Breast epithelium (tissue), 4 donors: ENCODE data around the gene SERINC2. TPM values are rescaled to one million over a fixed set of nuclear protein-coding genes. Genes with fewer than 3 reads are reported as not detected.
"Not testable (repeated sequence)": the region's sequence is repeated elsewhere in the genome, so short reads cannot be mapped to it uniquely, and the experiment has no call there.

Source experiments
- DNase-seq, 2 donors: peaks; one replicate each; pipeline ENCODE4 v3.0.0-alpha.2; 2019; ENCODE audit warnings: low spot score in 2 of 2
- H3K27ac ChIP-seq, 2 donors: fragments of 200-600 bp; sonication (generic) in 1 of 2; one replicate each; pipeline ENCODE4 v1.5.1; 2016 to 2019; ENCODE audit warnings: mild to moderate bottlenecking in 1 of 2
- H3K27me3 ChIP-seq, 2 donors: fragments of 200-600 bp; sonication (generic) in 1 of 2; one replicate each; pipeline versions ENCODE4 v1.5.1 to v1.6.0; 2017 to 2019; ENCODE audit warnings: control low read depth in 1 of 2, mild to moderate bottlenecking in 1 of 2
- H3K36me3 ChIP-seq: fragments of 200-600 bp; one replicate; pipeline ENCODE4 v1.5.1; 2019
- H3K4me1 ChIP-seq, 2 donors: fragments of 200-600 bp; sonication (generic); one replicate each; pipeline ENCODE4 v1.5.1; 2016 to 2019; ENCODE audit warnings: control low read depth in 1 of 2
- H3K4me3 ChIP-seq, 3 donors: fragments of 200-600 bp; sonication (generic); 1 replicate in 2 of 3; 2 replicates in 1 of 3; pipeline ENCODE4 v1.5.1; 2016 to 2019; ENCODE audit warnings: mild to moderate bottlenecking in 3 of 3, moderate library complexity in 2 of 3
- H3K9me3 ChIP-seq, 2 donors: fragments of 200-600 bp; sonication (generic) in 1 of 2; one replicate each; pipeline ENCODE4 v1.5.1; 2016 to 2019; ENCODE audit warnings: control low read depth in 1 of 2
- POLR2A ChIP-seq: fragments of 450-650 bp; IDR thresholded peaks from one replicate; pipeline ENCODE4 v1.6.1; 2016; ENCODE audit warnings: antibody characterized with exemption, mild to moderate bottlenecking, moderate library complexity
- POLR2AphosphoS5 ChIP-seq, 3 donors: sonication (generic); formaldehyde crosslinking; IDR thresholded peaks; one replicate each; pipeline ENCODE4 v1.6.1; 2017; ENCODE audit warnings: antibody characterized with exemption in 3 of 3
- intact Hi-C: fragments of 100-400 bp; cut with DNase I; formaldehyde crosslinking; loops from one replicate; pipeline ENCODE4 v1.15.1; 2023; ENCODE audit warnings: low total_unique reads
- total RNA-seq, 3 donors: library from RNA; depleted of rRNA; stranded (reverse); fragments of >200 nt; gene quantifications; one replicate each; pipeline ENCODE4 v1.1.0, GENCODE V29; 2016
- TF ChIP-seq, protein P1 (sequence below), 3 donors: fragments of 450-650 bp; IDR thresholded peaks; one replicate each; pipeline ENCODE4 v1.5.1; 2016 to 2017; ENCODE audit warnings: antibody characterized with exemption in 3 of 3, mild to moderate bottlenecking in 3 of 3, moderate library complexity in 3 of 3

The SERINC2 gene
- total RNA-seq, 3 donors from 2014 or later, result 10.4 to 50.6 (median 30.5) TPM

DNA sequence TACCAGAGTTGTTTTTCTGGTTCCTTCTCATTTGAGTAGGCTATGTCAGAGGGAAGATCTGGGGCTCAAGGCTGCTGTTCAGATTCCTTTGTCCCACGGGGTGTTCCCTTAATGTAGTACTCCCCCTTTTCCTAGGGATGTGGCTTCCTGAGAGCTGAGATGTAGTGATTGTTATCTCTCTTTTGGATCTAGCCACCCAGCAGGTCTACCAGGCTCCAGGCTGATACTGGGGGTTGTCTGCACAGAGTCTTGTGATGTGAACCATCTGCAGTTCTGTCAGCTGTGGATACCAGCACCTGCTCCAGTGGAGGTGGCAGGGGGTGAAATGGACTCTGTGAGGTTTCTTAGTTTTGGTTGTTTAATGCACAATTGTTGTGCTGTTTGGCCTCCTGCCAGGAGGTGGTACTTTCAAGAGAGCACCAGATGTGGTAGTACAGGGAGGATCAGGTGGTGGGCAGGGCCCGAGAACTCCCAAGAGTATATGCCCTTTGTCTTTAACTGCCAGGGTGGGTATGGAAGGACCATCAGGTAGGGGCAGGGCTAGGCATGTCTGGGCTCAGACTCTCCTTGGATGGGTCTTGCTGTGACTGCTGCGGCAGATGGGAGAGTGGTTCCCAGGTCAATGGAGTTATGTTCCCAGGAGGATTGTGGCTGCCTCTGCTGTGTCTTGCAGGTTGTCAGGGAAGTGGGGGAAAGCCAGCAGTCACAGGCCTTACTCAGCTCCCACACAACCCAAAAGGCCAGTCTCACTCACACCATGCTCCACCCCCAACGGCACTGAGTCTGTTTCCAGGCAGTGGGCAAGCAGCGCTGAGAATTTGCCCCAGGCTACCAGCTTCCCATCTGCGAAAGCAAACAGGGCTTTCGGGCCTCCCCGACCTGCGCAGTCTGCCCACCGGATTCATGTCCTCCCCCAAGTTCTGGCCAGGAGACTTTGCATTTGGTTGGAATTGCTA is 64.2 kb downstream of the SERINC2 start:
- H3K27ac ChIP-seq, result peak overlapping the region; percentile 62 to 82
- TF ChIP-seq POLR2AphosphoS5 (IDR thresholded peaks at IDR 0.05), result no peak
- TF ChIP-seq POLR2A, result no peak
- TF ChIP-seq, protein P1, sequence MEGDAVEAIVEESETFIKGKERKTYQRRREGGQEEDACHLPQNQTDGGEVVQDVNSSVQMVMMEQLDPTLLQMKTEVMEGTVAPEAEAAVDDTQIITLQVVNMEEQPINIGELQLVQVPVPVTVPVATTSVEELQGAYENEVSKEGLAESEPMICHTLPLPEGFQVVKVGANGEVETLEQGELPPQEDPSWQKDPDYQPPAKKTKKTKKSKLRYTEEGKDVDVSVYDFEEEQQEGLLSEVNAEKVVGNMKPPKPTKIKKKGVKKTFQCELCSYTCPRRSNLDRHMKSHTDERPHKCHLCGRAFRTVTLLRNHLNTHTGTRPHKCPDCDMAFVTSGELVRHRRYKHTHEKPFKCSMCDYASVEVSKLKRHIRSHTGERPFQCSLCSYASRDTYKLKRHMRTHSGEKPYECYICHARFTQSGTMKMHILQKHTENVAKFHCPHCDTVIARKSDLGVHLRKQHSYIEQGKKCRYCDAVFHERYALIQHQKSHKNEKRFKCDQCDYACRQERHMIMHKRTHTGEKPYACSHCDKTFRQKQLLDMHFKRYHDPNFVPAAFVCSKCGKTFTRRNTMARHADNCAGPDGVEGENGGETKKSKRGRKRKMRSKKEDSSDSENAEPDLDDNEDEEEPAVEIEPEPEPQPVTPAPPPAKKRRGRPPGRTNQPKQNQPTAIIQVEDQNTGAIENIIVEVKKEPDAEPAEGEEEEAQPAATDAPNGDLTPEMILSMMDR (IDR thresholded peaks at IDR 0.05), result no peak
- H3K27me3 ChIP-seq, result no peaks in the 10 kb centered on the region
- intact Hi-C loops, result no loop called here
- no peaks in the 10 kb centered on the region for H3K36me3 ChIP-seq
- H3K9me3 ChIP-seq, result no peaks in the 10 kb centered on the region
- no peaks in the 10 kb centered on the region for H3K4me1 ChIP-seq
- DNase-seq, result peak in 1 of 2 donors; percentile 83
- H3K4me3 ChIP-seq, result no peak overlapping the region

DNA sequence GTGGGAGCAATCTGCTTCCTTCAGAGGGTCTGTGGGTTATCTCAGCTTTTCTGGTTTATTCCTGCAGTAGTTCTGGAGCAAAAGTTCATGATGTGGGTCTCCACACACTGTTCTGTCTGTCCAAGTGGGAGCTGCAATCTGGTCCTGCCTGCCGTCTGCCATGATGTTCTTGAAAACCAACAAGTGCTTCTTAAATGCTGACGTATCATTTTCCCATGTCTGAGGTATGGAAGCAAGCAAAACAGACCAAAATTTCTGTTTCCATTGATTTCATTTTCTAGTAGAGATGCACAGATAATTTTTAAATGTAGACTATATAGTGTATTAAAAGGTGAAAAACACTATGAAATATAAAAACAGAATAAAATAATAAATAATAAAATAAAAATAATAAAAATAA is 65.2 kb downstream of the SERINC2 start:
- no peak for DNase-seq
- TF ChIP-seq, protein P1 (IDR thresholded peaks at IDR 0.05), result no peak
- no peaks in the 10 kb centered on the region for H3K4me1 ChIP-seq
- H3K9me3 ChIP-seq, result no peaks in the 10 kb centered on the region
- peak overlapping the region; percentile 62 to 82 for H3K27ac ChIP-seq
- no peaks in the 10 kb centered on the region for H3K36me3 ChIP-seq
- H3K27me3 ChIP-seq, result no peaks in the 10 kb centered on the region
- intact Hi-C loops, result no loop called here
- no peak overlapping the region for H3K4me3 ChIP-seq

DNA sequence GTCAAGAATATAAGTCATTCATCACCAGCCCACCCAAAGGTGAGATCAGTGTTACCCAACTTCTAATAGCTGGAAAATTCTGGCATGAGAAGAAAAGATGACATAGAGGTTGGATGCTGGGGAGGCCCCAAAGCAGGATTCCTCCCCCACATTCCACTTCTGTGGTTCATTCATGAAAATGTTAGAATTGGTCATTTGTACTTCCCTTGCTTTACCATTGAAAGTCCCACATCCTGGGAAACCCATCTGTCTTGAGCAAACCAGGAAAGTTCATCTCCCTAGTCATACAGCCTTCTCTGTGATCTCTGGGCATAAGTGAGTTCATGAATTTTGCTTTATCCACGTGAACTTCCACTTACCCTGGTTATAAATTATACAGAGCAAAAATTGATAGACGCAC is 66.8 kb downstream of the SERINC2 start:
- no peaks in the 10 kb centered on the region for H3K27me3 ChIP-seq
- no peak for TF ChIP-seq POLR2A
- no peak for TF ChIP-seq POLR2AphosphoS5 (IDR thresholded peaks at IDR 0.05)
- TF ChIP-seq, protein P1 (IDR thresholded peaks at IDR 0.05), result no peak
- no peak for DNase-seq
- no peaks in the 10 kb centered on the region for H3K9me3 ChIP-seq
- intact Hi-C loops, result no loop called here
- no peaks in the 10 kb centered on the region for H3K36me3 ChIP-seq
- H3K4me1 ChIP-seq, result no peaks in the 10 kb centered on the region
- no peak overlapping the region for H3K4me3 ChIP-seq
- H3K27ac ChIP-seq, result no peak overlapping the region

DNA sequence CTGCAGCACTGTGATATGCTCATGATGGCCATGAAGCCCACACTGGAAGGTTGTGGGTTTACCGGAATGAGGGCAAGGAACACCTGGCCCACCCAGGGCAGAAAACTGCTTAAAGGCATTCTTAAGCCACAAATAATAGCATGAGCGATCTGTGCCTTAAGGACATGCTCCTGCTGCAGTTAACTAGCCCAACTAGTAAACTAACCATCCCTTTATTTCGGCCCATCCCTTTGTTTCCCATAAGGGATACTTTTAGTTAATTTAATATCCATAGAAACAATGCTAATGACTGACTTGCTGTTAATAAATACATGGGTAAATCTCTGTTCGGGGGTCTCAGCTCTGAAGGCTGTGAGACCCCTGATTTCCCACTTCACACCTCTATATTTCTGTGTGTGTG is 67.4 kb downstream of the SERINC2 start:
- H3K4me1 ChIP-seq, H3K36me3 ChIP-seq, DNase-seq, H3K27me3 ChIP-seq, intact Hi-C loops, H3K9me3 ChIP-seq, H3K27ac ChIP-seq, H3K4me3 ChIP-seq: not testable (repeated sequence)

DNA sequence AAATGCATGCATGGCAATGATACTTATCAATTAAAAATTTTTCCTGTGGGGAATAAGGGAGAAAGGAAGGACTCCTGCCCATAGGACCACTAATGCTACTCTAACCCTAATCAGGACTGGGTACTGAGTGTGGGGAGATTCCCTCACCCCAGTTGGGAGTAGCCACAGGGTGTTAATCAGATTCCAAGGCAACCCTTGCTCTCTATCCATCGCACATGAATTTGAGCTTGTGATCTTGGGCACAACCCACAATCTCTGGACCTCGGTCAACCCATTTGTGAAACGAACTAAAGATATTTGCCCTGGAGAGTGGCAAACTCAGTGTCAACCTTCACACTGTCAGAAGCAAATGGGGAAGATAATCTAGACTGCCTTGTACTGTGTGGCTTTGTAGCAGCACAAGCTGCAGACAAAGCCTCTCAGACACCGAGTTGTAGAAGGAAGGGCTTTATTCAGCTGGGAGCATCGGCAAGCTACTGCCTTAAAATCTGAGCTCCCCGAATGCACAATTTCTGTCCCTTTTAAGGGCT is 69.5 kb downstream of the SERINC2 start:
- no peaks in the 10 kb centered on the region for H3K36me3 ChIP-seq
- peak overlapping the region; percentile 45 to 75 for H3K27ac ChIP-seq
- no peak overlapping the region for H3K4me3 ChIP-seq
- TF ChIP-seq, protein P1 (IDR thresholded peaks at IDR 0.05), result no peak
- TF ChIP-seq POLR2A, result no peak
- no peak for TF ChIP-seq POLR2AphosphoS5 (IDR thresholded peaks at IDR 0.05)
- intact Hi-C loops, result loop anchor here (1.0 kb wide), 1 partner anchor 29 kb away; no protein-coding TSS in a partner anchor
- H3K4me1 ChIP-seq, result no peaks in the 10 kb centered on the region
- no peaks in the 10 kb centered on the region for H3K9me3 ChIP-seq
- no peaks in the 10 kb centered on the region for H3K27me3 ChIP-seq
- DNase-seq, result no peak
